ENCODE results near the gene USP5.
"Not testable (repeated sequence)": the region's sequence is repeated elsewhere in the genome, so short reads cannot be mapped to it uniquely, and the experiment has no call there.

Gene USP5

DNA sequence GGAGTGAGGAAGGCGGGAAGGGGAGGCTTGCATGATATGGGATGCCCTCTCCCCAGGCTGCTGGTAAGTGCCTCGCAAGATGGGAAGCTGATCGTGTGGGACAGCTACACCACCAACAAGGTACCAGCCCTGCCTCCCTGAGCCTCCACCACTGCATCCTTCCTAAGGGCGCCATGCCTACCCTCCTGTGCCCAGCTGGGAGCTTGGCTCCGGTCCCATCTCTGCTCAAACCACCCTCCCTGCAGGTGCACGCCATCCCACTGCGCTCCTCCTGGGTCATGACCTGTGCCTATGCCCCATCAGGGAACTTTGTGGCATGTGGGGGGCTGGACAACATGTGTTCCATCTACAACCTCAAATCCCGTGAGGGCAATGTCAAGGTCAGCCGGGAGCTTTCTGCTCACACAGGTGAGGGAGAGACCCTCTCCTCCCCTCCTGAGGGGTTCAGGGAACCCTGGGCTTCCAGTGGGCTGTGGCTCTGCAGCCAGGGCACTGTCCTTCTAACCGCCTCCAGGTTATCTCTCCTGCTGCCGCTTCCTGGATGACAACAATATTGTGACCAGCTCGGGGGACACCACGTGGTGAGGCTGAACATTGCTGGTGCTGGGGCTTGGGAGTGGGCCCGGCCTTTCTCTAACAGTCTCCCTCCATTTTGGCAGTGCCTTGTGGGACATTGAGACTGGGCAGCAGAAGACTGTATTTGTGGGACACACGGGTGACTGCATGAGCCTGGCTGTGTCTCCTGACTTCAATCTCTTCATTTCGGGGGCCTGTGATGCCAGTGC lies 8.6 kb upstream of the USP5 start:
- DNase-seq = peak; percentile 29

DNA sequence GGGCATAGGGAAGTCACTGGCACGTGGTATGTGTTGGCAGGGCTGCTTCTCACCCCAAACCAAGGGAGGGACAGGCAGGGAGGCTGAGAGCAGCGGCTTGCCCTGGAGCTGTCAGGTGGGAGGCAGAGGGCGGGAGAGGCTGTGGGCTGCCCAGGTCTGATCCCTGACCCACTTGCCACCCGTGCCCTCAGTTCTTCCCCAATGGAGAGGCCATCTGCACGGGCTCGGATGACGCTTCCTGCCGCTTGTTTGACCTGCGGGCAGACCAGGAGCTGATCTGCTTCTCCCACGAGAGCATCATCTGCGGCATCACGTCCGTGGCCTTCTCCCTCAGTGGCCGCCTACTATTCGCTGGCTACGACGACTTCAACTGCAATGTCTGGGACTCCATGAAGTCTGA lies 6.6 kb upstream of the USP5 start:
- no peak for DNase-seq

DNA sequence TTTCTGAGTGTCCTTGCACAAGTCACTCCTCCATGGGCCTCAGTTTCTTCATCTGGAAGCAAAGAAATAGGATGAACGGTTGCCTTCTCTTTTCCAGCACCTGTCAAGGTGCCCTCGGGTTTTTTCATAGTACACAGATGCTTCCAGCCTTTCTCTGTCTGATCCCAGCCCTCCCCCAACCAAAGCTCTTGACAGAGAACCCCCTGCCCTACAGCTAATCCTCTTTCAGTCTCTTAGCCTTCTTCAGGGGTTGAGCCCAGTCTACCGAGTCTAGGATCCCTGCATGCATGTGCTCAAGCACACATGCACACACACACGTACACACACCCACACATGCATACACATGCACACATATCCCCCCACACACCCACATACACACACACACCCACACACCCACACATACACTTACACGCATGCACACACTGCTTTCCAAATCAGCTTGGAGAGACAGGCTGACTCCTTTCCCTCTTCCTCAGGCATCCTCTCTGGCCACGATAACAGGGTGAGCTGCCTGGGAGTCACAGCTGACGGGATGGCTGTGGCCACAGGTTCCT lies 5.6 kb upstream of the USP5 start:
- no peak for DNase-seq

DNA sequence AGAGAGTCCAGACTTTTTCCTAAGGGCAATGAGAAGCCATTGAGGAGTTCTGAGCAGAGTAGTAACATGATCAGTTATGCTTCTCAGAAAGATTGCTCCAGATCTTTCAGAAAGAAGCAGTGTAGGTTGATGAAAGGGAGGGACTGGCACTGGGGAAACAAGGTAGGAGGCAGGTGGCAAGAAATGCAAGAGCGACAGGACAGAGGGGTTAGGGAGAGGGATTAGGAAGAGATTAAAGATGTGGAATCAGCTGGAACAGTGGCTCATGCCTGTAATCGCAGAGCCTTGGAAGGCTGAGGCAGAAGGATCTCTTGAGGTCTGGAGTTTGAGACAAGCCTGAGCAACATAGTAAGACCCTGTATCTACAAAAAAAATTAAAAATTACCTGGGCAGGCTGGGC lies 4.3 kb upstream of the USP5 start:
- peak; percentile 9 for DNase-seq

DNA sequence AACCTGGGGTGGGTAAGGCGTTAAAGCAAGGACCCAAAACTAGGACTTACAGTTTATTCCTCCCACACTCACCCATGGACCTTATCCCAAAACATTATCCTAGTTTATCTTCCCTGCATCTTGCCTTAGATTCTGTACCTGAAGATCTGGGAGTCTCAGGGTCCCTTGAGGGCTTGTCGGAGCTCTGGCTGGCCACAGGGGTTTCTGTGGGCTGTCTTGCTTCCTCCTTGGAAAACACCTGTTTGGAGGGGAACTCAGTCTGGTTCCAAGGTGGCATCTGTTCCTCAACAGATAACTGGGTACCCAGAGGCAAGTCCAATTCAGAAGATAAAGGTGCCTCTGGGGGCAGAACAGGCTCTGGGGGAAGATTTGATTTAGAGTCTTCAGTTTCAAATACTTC lies 2.5 kb upstream of the USP5 start:
- no peak for DNase-seq

DNA sequence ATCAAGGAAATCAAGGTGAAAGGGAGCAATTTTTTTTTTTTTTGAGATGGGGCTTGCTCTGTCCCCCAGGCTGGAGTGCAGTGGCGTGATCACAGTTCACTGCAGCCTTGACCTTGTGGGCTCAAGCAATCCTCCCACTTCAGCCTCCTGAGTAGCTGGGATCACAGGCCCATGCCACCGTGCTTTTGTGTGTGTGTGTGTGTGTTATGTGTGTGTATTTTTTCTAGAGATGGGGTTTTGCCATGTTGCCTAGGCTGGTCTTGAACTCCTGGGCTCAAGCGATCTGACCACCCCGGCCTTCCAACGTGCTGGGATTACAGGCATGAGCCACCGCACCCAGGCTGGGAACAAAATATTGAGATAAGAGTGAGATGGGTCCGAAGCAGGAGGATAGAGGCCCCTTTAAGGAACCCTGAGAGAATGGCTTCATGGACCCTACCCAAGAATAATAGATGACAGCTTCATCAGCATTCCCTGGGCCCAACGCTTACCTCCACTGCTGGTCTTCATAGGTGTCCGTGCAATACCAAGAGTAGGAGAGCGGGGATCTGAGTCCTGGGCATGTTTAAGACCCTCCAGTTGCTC lies 1.9 kb upstream of the USP5 start:
- DNase-seq = no peak

DNA sequence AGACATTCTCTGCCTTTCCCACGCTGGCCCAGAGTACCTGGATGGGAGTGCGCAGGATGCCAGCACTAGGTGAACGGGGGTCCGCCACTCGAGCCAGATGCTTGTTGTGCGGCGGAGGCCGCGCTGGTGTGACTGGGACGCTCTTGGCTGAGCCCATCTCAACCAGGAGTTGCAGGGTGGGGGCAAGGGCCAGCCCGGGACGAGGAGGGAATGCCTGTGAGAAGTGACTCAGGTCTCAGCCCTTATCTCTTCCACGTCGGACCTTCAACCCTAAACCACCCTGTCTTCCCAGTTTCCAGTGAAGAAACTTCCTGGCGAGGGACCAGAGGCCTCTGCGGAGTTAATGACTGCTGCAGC lies 1.2 kb upstream of the USP5 start:
- DNase-seq = no peak

DNA sequence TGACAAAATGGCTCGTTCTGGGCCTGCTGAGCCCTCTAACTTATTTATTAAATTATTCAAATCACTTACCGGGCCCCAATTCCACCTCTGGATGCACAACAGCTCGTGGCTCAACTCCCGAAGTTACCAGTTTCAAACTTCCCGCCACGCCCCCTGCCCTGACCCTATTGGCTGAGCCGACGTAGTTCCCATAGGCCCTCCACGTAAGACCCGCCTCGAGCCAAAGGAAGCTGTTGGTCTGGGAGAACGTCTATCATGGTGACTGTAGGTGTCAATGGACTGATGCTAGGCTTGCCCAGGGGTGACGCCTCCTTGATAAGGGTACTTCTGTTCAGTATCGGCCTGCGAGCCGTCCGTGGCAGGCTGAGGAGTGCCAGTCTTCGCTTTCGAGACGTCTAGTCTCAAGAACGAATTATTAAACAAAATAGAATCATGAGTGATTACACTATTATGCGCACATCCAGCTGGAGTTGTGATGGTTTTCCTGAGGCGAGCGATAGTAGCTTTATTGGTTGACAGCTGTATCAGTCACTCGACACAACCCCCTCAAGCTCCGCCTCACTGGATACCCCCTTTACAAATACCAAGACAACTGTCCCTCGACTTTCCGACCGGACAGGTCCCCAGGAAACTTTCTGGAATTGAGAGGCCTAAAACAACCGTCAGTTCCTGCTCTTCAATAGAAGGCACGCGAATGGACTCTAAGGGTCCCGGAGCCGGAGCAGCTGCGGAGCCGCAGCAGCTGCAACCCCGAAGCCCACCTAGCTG lies 613 bp upstream of the USP5 start, which contains the start of gene CDCA3:
Gene CDCA3, minus strand, starts transcription at position 134 of the 768 bp plus-strand sequence. CDS start 334 bp downstream, outside the sequence.
- peak; percentile 99 for DNase-seq

DNA sequence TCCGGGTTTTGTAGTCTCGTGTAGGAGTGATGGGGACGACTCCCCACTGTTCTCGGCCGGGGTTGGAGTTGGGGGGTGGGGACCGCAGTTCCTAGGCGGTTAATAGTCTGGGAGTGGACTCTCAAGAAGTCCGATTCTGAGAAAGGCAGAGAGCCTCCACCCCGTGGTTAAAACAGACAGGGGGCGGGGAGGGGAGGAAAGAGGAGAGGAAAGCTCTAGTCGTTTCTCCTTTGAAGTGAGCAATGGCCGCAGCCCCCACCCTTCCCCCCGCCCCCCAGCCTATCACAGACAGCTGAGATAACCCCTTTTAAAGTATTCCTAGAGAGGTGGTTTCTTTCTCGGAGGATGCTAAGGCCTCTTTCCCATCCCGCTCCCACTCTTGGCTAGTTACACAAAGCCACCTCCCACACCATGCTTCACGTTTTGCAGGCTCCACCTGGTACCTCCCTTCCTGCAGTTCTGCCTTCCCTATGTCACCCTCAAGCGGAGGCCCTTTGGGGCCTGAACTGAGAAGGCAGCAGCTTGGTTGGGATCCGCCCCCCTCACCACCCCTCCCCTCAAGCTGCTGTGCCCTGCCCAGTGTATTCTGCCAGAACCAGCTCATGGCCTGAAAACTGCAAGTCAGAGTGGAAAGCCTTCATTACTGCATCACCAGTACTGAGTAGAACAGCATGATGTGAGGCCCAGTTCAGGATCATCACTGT lies 853 bp downstream of the USP5 start:
- no peak for DNase-seq

DNA sequence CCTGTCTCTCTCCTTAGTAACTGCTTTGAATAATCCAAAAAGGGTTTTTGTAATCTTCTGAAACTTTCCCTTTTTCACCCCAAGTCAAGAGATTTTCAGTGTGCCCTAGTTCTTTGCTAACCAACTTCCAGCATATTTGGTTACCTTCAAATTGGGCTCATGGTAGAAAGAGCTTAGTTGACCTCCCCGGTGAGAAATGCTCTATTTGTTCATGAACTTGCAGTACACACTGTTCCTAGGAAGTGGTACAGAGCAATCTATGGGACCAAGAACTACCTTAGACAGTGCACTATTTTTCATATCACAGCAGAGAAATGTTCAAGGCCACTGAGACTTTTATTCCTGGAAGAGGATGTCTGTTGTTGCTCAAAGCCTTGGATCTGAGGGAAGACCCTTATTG lies 1.7 kb downstream of the USP5 start:
- no peak for DNase-seq

DNA sequence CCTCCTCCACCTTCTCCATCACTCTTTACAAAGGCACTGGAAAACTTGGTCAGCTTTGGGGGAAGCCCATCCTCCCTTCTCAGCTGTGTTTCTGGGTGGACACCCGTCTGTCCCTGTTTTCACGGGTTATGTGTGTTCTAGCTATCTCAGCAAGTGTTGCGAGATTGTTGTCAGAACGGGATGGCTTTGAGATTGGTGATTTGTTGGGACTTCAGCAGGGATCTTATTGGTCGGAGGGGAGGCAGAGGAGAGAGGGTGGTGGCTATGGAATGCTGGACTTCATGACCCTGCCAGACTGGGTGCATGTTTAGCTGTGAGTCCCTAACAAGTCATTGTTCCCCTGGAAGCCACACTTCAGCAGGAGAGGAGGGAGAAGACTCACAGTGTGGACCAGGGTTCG lies 2.1 kb downstream of the USP5 start:
- DNase-seq = no peak

DNA sequence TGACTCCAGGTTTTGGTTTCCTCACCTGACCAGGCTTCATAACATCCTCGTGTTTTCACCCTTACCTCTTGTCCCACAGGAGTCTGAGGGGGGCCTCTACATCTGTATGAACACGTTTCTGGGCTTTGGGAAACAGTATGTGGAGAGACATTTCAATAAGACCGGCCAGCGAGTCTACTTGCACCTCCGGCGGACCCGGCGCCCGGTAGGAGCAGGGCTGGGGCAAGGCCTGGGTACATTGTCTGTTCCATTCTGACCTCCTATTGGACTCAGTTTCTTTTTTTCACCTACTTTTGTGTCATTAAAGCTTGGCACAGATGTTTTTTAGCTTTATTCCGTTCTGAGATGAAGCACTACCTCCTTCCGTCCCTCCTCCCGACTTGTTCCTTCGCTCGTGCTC lies 3.4 kb downstream of the USP5 start:
- no peak for DNase-seq

DNA sequence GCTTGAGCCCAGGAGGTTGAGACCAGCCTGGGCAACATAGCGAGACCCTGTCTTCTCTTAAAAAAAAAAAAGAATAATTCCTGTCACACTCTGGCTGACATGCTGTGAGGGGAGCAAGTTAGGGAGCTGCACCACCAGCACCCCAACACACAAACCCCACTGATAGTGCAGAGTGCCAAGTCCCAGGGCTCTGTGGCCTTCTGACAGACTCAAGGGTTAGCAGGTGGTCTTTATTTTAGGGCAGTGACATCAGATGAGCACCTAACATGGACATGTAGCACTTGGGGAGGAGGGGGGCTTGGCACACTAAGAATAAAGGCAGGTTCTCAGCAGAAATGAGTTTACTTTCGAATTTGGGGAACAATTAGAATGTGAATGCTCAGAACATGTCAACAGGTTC lies 6.8 kb downstream of the USP5 start:
- DNase-seq = no peak

DNA sequence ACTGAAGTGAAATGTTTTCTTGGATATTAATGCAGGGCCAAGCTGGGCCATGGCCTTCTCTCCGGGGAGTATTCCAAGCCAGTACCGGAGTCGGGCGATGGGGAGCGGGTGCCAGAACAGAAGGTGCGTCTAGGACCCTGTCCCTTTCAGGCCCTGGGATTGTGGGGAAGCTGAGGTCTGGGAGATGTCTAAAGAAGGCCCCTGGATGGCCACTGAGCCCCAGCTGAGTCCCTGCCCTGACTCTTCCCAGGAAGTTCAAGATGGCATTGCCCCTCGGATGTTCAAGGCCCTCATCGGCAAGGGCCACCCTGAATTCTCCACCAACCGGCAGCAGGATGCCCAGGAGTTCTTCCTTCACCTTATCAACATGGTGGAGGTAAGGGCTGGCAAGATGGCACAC lies 8.2 kb downstream of the USP5 start:
- no peak for DNase-seq

DNA sequence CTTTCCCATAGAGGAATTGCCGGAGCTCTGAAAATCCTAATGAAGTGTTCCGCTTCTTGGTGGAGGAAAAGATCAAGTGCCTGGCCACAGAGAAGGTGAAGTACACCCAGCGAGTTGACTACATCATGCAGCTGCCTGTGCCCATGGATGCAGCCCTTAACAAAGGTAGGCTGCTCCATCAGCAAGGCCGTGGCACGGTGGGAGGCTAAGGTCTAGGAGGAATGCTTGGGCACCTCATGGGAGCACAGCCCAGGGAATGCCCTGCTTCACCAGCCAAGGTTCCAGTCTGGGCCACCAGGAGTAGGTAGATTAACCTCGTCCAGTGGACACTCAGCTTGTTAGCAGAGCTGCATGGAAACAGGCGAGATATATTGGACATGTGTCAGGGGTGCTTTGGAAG lies 9.0 kb downstream of the USP5 start:
- no peak for DNase-seq

DNA sequence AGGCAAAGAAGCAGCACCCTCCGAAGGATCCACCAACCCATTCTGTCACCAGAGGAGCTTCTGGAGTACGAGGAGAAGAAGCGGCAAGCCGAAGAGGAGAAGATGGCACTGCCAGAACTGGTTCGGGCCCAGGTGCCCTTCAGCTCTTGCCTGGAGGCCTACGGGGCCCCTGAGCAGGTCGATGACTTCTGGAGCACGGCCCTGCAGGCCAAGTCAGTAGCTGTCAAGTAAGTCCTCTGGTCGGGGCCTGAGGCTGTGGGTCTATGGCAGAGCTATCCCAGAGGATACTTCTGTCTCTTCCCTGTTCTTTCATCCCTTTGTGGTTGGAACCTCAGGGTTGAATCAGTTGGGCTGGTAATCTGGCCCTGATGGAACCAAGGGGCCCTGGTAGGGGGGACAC lies 9.4 kb downstream of the USP5 start:
- no peak for DNase-seq

DNA sequence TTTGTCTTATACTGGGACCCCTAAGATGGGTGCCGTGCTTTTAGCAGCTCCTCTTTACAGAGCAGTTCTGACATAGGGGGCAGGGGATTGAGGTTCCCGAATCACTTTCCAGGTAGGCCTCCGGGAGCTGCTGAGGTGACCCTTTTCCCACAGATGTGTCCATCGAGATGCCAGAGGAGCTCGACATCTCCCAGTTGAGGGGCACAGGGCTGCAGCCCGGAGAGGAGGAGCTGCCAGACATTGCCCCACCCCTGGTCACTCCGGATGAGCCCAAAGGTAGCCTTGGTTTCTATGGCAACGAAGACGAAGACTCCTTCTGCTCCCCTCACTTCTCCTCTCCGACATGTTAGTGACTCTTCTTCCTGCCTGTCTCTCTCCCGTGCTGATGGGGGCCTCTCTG lies 11.1 kb downstream of the USP5 start:
- no peak for DNase-seq

DNA sequence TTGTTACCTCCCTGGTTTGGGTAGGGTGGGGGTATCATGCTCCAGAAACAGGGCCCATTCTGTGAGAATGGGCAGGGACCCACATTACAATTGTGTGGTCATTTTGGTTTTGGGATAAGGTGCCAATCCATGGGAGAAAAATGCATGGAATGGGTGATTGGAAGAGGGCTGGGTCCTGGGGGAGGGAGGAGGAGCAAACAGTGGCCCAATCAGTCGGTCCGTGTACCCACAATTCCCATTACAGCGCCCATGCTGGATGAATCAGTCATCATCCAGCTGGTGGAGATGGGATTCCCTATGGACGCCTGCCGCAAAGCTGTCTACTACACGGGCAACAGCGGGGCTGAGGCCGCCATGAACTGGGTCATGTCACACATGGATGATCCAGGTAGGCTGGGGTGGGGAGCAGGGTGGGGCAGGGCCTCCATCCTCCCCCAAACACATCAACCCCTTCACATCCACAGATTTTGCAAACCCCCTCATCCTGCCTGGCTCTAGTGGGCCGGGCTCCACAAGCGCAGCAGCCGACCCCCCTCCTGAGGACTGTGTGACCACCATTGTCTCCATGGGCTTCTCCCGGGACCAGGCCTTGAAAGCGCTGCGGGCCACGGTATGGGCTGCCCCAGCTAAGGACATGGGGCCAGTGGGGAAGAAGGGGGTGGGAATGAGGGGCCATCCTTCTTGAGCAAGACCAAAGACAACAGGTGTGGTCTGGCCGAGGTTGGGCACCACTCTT lies 11.8 kb downstream of the USP5 start:
- no peak for DNase-seq

DNA sequence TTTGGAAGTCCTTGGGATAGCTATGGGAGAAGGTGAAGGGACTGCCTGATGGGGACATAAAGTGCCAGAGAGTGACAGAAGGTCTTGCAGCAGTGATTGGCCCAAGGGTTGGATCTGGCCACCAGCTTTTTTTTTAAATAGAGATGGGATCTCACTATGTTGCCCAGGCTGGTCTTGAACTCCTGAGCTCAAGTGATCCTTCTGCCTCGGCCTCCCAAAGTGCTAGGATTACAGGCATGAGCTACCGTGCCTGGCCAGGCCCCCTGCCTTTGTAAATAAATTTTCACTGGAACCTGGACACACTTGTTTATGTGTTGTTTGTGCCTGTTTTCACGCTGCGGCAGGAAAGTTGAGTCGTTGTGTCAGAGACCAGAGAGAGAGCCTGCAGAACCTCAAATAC lies 13.4 kb downstream of the USP5 start:
- DNase-seq = not testable (repeated sequence)

DNA sequence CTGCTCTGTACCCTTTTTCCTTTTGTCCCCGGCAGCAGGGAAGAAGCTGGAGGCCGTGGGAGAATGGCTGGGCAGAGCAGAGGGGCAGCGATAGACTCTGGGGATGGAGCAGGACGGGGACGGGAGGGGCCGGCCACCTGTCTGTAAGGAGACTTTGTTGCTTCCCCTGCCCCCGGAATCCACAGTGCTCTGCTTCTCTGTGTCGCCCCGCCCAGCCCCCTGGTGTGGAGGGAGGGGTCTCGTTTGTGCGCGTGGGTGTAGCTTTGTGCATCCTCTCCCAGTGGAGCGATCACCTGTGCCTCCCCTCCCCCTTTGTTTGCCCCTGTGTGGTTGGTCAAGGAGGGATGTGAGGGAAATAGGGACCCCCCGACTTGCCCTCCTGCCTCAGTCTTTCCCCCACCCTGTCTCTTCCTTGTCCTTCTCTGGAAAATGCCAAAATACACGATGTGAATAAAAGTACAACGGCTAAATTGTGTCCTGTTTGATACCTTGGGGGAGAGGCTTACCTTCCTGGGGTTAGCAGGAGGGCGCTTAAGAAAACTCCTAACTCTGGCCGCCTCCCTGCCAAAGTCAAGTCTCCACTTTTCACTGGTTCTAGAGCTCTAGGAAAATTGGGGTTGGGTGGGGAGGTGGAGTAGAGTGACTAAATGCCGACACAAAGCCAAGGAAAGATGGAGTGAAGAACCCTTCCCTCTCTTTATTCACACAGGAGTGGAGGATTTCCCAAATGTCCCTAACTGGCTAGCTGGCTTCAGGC lies 14.4 kb downstream of the USP5 start:
- no peak for DNase-seq

DNA sequence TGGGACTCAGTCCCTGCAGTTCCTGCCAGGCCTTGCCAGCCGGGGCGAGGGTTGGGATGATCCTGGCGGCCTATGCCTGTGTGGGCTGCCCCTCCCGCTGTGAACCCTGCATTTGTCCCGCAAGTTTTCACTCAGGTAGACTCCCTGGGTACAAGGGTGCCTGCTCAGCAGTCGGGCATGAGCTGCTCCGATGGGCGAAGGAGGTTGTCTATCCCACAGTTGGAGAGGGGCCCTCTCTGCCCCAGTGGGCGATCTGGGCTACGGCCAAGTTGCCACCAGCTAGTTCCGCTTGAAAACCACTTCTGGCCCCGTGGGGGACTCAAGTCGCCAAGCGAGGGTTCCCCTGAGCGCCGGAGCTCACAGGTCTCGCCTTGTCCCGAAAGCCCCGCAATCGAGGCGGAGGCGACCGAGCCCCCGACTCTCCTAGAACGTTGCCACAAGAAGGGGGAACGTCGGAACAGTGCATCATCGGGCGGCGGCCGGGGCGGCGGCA lies 15.0 kb downstream of the USP5 start:
- DNase-seq = no peak
